Kidney (tissue), 14 donors: ENCODE results near the gene CLCN5. TPM values are rescaled to one million over a fixed set of nuclear protein-coding genes. Genes with fewer than 3 reads are reported as not detected.

ENCODE experiments used
- DNase-seq, 5 donors: peaks; one replicate each; pipeline ENCODE4 v3.0.0-alpha.2; 2013 to 2020
- FAIRE-seq: peaks from 2 replicates; lab custom pipeline; 2012; peaks lifted over from hg19 to GRCh38; lab: Jason Lieb, UNC
- H3K27ac ChIP-seq, 2 donors: one replicate each; pipeline ENCODE4 v1.7.0; 2013; ENCODE audit warnings: low read depth in 2 of 2, low read length in 2 of 2, inconsistent platforms in 1 of 2
- H3K27me3 ChIP-seq: one replicate; pipeline ENCODE4 v1.7.1; 2013; ENCODE audit warnings: low read length, inconsistent platforms; ENCODE audit not compliant: control insufficient read depth, insufficient read depth
- H3K36me3 ChIP-seq, 3 donors: one replicate each; pipeline versions ENCODE4 v1.7.0 to v1.7.1; 2013; ENCODE audit warnings: low read length in 3 of 3, control low read depth in 1 of 3, inconsistent platforms in 1 of 3; ENCODE audit not compliant: insufficient read depth in 3 of 3, control insufficient read depth in 2 of 3
- H3K4me1 ChIP-seq, 3 donors: one replicate each; pipeline versions ENCODE4 v1.7.0 to v1.7.1; 2013; ENCODE audit warnings: low read length in 3 of 3, inconsistent platforms in 1 of 3, low read depth in 1 of 3; ENCODE audit not compliant: control insufficient read depth in 2 of 3, insufficient read depth in 2 of 3
- H3K4me3 ChIP-seq, 3 donors: one replicate each; pipeline versions ENCODE4 v1.7.0 to v1.8.1; 2013; ENCODE audit warnings: low read length in 3 of 3, control low read depth in 1 of 3, inconsistent platforms in 1 of 3
- H3K9ac ChIP-seq, 3 donors: one replicate each; pipeline versions ENCODE4 v1.7.0 to v1.7.1; 2013; ENCODE audit warnings: low read length in 3 of 3, control low read depth in 1 of 3, inconsistent platforms in 1 of 3
- H3K9me3 ChIP-seq, 3 donors: one replicate each; pipeline versions ENCODE4 v1.7.0 to v1.7.1; 2013; ENCODE audit warnings: low read length in 3 of 3, control low read depth in 1 of 3, inconsistent platforms in 1 of 3; ENCODE audit not compliant: control insufficient read depth in 2 of 3, insufficient read depth in 1 of 3
- intact Hi-C: fragments of 100-400 bp; cut with DNase I; formaldehyde crosslinking; loops from one replicate; pipeline ENCODE4 v1.11.1; 2022
- polyA plus RNA-seq: library from polyadenylated mRNA; stranded (reverse); fragments of 350-450 nt; fragmentation: Illumina TruSeq; extraction: RNeasy Lipid Tissue Mini Kit (QIAGEN cat#74804); gene quantifications from one replicate; pipeline ENCODE4 v1.2.3, GENCODE V29; 2014; ENCODE audit warnings: low read depth, low replicate concordance; ENCODE audit not compliant: insufficient read depth
- total RNA-seq: library from RNA; stranded (reverse); fragmentation: NEBNext Ultra II Directional; extraction: Animal tissue kit (Norgen Biotek cat#: 25700); gene quantifications from one replicate; pipeline ENCODE4 v1.2.1, GENCODE V29; 2021
- TF ChIP-seq, protein P1 (sequence below): IDR thresholded peaks from 3 replicates; pipeline ENCODE4 v1.5.1; 2012; ENCODE audit warnings: mild to moderate bottlenecking, moderate library complexity, borderline replicate concordance; ENCODE audit not compliant: insufficient read depth; ENCODE audit errors: extremely low read depth
- donor health status: control.
- donor health status: control.
- donor health status: control.
- donor health status: control.
- donor health status: control.
- donor health status: DM: yes; HTN: yes; CAD: no.
- donor health status: Normal renal cell carcinoma (clear cell type).

The CLCN5 gene
- total and polyA plus RNA-seq, 2 donors from 2014 or later: 21.1 to 29.7 TPM

- DNase-seq: no peak
- Histone ChIP-seq H3K27me3 (no peaks in the 10 kb centered on the region), H3K4me1 (no peaks in the 10 kb centered on the region), H3K27ac (no peak overlapping the region), H3K36me3 (no peaks in the 10 kb centered on the region), H3K9ac (no peak overlapping the region), H3K9me3 (no peaks in the 10 kb centered on the region), H3K4me3 (no peak overlapping the region)
- TF ChIP-seq, protein P1, sequence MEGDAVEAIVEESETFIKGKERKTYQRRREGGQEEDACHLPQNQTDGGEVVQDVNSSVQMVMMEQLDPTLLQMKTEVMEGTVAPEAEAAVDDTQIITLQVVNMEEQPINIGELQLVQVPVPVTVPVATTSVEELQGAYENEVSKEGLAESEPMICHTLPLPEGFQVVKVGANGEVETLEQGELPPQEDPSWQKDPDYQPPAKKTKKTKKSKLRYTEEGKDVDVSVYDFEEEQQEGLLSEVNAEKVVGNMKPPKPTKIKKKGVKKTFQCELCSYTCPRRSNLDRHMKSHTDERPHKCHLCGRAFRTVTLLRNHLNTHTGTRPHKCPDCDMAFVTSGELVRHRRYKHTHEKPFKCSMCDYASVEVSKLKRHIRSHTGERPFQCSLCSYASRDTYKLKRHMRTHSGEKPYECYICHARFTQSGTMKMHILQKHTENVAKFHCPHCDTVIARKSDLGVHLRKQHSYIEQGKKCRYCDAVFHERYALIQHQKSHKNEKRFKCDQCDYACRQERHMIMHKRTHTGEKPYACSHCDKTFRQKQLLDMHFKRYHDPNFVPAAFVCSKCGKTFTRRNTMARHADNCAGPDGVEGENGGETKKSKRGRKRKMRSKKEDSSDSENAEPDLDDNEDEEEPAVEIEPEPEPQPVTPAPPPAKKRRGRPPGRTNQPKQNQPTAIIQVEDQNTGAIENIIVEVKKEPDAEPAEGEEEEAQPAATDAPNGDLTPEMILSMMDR: no peak
- no peak for FAIRE-seq
- intact Hi-C loops: no loop called here
These were observed 10.4 kb downstream of the CLCN5 start for GRCh38 chrX:49932791-49933190.

DNA sequence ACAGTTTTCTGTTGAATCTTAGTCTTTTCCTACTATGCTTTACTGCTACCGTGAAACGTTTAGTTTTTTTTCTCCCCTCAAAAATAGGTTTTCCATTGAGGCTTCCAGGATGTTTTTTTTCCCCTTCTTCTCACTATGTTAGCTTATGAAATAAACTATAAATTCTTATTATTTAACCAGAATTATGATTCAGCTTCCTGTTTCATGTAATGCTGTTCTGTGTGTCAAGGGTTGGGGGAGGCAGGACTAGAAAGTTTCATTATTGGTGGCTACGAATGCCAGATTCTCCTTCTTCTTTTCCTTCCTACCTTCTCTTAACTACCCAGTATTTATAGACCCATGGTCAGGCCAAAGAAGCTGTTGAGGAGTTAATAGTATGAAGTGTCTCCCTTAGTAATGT is 11.8 kb downstream of the CLCN5 start:
- Histone ChIP-seq H3K4me1 (no peaks in the 10 kb centered on the region), H3K27ac (no peak overlapping the region), H3K27me3 (no peaks in the 10 kb centered on the region), H3K9me3 (no peaks in the 10 kb centered on the region), H3K36me3 (no peaks in the 10 kb centered on the region), H3K9ac (no peak overlapping the region), H3K4me3 (no peak overlapping the region)
- DNase-seq: no peak
- TF ChIP-seq, protein P1: no peak
- intact Hi-C loops: no loop called here
- FAIRE-seq: no peak

DNA sequence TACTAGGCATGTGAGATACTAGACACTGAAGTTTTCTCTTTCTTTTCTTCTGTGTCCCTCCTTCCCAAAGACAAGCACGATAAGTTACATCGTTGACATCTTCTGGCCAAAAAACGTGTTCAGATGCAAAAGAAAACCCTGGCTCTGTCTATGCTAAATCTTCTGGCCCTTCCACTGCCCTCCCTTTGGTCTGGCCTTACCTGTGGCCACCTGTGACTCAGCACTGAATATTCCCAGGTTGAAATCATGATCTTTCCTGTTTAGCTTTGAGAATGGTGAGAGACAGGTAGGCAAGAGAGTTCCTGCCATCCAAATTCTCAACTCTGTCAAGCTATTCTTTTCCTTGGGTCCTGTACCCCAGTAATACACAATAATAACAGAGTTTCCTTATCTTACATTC is 12.3 kb downstream of the CLCN5 start:
- TF ChIP-seq, protein P1: no peak
- DNase-seq (no peak), FAIRE-seq (no peak)
- no peak overlapping the region for H3K4me3 ChIP-seq
- H3K4me1 ChIP-seq: no peaks in the 10 kb centered on the region
- no peak overlapping the region for H3K9ac ChIP-seq
- no peaks in the 10 kb centered on the region for H3K36me3 ChIP-seq
- no peak overlapping the region for H3K27ac ChIP-seq
- H3K9me3 ChIP-seq: no peaks in the 10 kb centered on the region
- no peaks in the 10 kb centered on the region for H3K27me3 ChIP-seq
- intact Hi-C loops: no loop called here

- Histone ChIP-seq H3K4me3 (no peak overlapping the region), H3K4me1 (no peaks in the 10 kb centered on the region), H3K36me3 (no peaks in the 10 kb centered on the region), H3K27me3 (no peaks in the 10 kb centered on the region), H3K9ac (no peak overlapping the region), H3K9me3 (no peaks in the 10 kb centered on the region), H3K27ac (no peak overlapping the region)
- intact Hi-C loops: no loop called here
- DNase-seq (no peak), FAIRE-seq (no peak)
- TF ChIP-seq, protein P1: no peak
These were observed 25.4 kb downstream of the CLCN5 start for GRCh38 chrX:49947781-49948180.
